Naive B cell (primary cell): ENCODE measurements around the gene CCL17. TPM values are rescaled to one million over a fixed set of nuclear protein-coding genes. Genes with fewer than 3 reads are reported as not detected.
A peak's percentile ranks its signal among the peaks of the same experiment; 100 is the strongest.
"Not testable (repeated sequence)": the region's sequence is repeated elsewhere in the genome, so short reads cannot be mapped to it uniquely, and the experiment has no call there.

ENCODE experiments used
- ATAC-seq, 2 donors: fragments of 150-1000 bp; cut with Tn5 transposase; 2 replicates each; pipeline ENCODE4 v1.10.0; 2021; ENCODE audit warnings: low read depth in 2 of 2, mild to moderate bottlenecking in 2 of 2, moderate library complexity in 2 of 2
- DNase-seq: peaks from one replicate; pipeline ENCODE4 v3.0.0; 2022
- H3K27ac Mint-ChIP-seq, 6 donors: one replicate each; pipeline ENCODE4 v1.8.0; 2020 to 2022; ENCODE audit warnings: mild to moderate bottlenecking in 6 of 6, mixed read lengths in 6 of 6, moderate library complexity in 5 of 6, inconsistent platforms in 2 of 6
- H3K27me3 Mint-ChIP-seq, 3 donors: one replicate each; pipeline ENCODE4 v1.8.0; 2021 to 2022; ENCODE audit warnings: mixed read lengths in 3 of 3, mild to moderate bottlenecking in 1 of 3
- H3K36me3 Mint-ChIP-seq, 2 donors: one replicate each; pipeline ENCODE4 v1.8.0; 2020 to 2022; ENCODE audit warnings: mixed read lengths in 2 of 2, inconsistent platforms in 1 of 2, mild to moderate bottlenecking in 1 of 2
- H3K4me1 Mint-ChIP-seq, 3 donors: one replicate each; pipeline ENCODE4 v1.8.0; 2020 to 2022; ENCODE audit warnings: mixed read lengths in 3 of 3, inconsistent platforms in 1 of 3, mild to moderate bottlenecking in 1 of 3, moderate library complexity in 1 of 3
- H3K4me3 Mint-ChIP-seq, 8 donors: one replicate each; pipeline ENCODE4 v1.8.0; 2020 to 2022; ENCODE audit warnings: mild to moderate bottlenecking in 8 of 8, mixed read lengths in 8 of 8, moderate library complexity in 8 of 8, inconsistent platforms in 2 of 8
- H3K9me3 Mint-ChIP-seq, 7 donors: one replicate each; pipeline ENCODE4 v1.8.0; 2020 to 2022; ENCODE audit warnings: mixed read lengths in 7 of 7, mild to moderate bottlenecking in 5 of 7, inconsistent platforms in 2 of 7, moderate library complexity in 1 of 7
- polyA plus RNA-seq, 6 donors: library from polyadenylated mRNA; unstranded; fragments of 300-500 nt; fragmentation: Illumina TruSeq; gene quantifications; one replicate each; pipeline ENCODE4 v1.2.3, GENCODE V29; 2021; ENCODE audit warnings: low read depth in 6 of 6

Gene CCL17
- polyA plus RNA-seq, 6 donors from 2014 or later, result not detected

- no peaks in the 10 kb centered on the region for H3K9me3 Mint-ChIP-seq
- H3K4me1 Mint-ChIP-seq, result no peaks in the 10 kb centered on the region
- no peak overlapping the region for H3K4me3 Mint-ChIP-seq
- ATAC-seq (no peak), DNase-seq (no peak)
- peaks cover 10 to 46% (median 21%) of the 10 kb centered on the region in 3 donors for H3K27me3 Mint-ChIP-seq
- H3K36me3 Mint-ChIP-seq, result no peaks in the 10 kb centered on the region
- H3K27ac Mint-ChIP-seq, result no peak overlapping the region
Measured at GRCh38 chr16:57371494-57372371, 32.8 kb upstream of the CCL17 start.

GRCh38 chr16:57372372-57373116, 32.0 kb upstream of the CCL17 start, which contains the start of gene CX3CL1:
TSS of gene CX3CL1 (plus strand) at chr16:57372490. CDS start at chr16:57372569, 79 bp downstream.
- Mint-ChIP-seq H3K27me3 (peaks cover 10 to 40% (median 13%) of the 10 kb centered on the region in 3 donors), H3K4me3 (no peak within 1 kb of the TSS), H3K9me3 (no peaks in the 10 kb centered on the region), H3K4me1 (peaks cover 4 to 6% (median 5%) of the 10 kb centered on the region in 3 donors), H3K36me3 (no peaks in the 10 kb centered on the region), H3K27ac (peak within 1 kb of the TSS in 1 of 6 donors; percentile 78)
- ATAC-seq, result no peak
- no peak for DNase-seq

- H3K36me3 Mint-ChIP-seq, result no peaks in the 10 kb centered on the region
- no peak overlapping the region for H3K4me3 Mint-ChIP-seq
Measured at GRCh38 chr16:57373117-57373947, 31.2 kb upstream of the CCL17 start.

GRCh38 chr16:57374067-57374534, 30.5 kb upstream of the CCL17 start:
- Mint-ChIP-seq H3K36me3 (no peaks in the 10 kb centered on the region), H3K9me3 (no peaks in the 10 kb centered on the region), H3K27me3 (peaks cover 10 to 29% (median 11%) of the 10 kb centered on the region in 3 donors), H3K27ac (no peak overlapping the region), H3K4me1 (peaks cover 10 to 15% (median 12%) of the 10 kb centered on the region in 3 donors), H3K4me3 (no peak overlapping the region)
- ATAC-seq (no peak), DNase-seq (no peak)

More at GRCh38 chr16:57373117-57373947, 31.2 kb upstream of the CCL17 start:
- Mint-ChIP-seq H3K9me3 (no peaks in the 10 kb centered on the region), H3K4me1 (peaks cover 10 to 12% (median 12%) of the 10 kb centered on the region in 3 donors), H3K27me3 (peaks cover 10 to 34% (median 11%) of the 10 kb centered on the region in 3 donors), H3K27ac (peak overlapping the region in 1 of 6 donors; percentile 78)
- ATAC-seq (no peak), DNase-seq (no peak)

GRCh38 chr16:57374925-57375465, 29.6 kb upstream of the CCL17 start:
- peaks cover 10 to 17% (median 12%) of the 10 kb centered on the region in 3 donors for H3K4me1 Mint-ChIP-seq
- DNase-seq, H3K36me3 Mint-ChIP-seq, H3K27ac Mint-ChIP-seq, H3K9me3 Mint-ChIP-seq, H3K4me3 Mint-ChIP-seq, ATAC-seq: not testable (repeated sequence)
- H3K27me3 Mint-ChIP-seq, result peaks cover 4 to 29% (median 11%) of the 10 kb centered on the region in 3 donors

GRCh38 chr16:57376313-57376818, 28.2 kb upstream of the CCL17 start:
- H3K27ac Mint-ChIP-seq, result peak overlapping the region in 3 of 6 donors; percentile 5 to 23 (median 15)
- H3K4me1 Mint-ChIP-seq, result peaks cover 14 to 28% (median 18%) of the 10 kb centered on the region in 3 donors
- no peak overlapping the region for H3K4me3 Mint-ChIP-seq
- no peaks in the 10 kb centered on the region for H3K9me3 Mint-ChIP-seq
- H3K36me3 Mint-ChIP-seq, result no peaks in the 10 kb centered on the region
- ATAC-seq (no peak), DNase-seq (no peak)
- peaks cover 4 to 29% (median 11%) of the 10 kb centered on the region in 3 donors for H3K27me3 Mint-ChIP-seq

GRCh38 chr16:57377080-57377841, 27.3 kb upstream of the CCL17 start:
- peak; percentile 83 to 92 for ATAC-seq

GRCh38 chr16:57379579-57379978, 25.0 kb upstream of the CCL17 start:
- H3K4me3 Mint-ChIP-seq, result no peak overlapping the region
- DNase-seq (no peak), ATAC-seq (no peak)
- peaks cover 28 to 52% (median 44%) of the 10 kb centered on the region in 3 donors for H3K4me1 Mint-ChIP-seq
- H3K27me3 Mint-ChIP-seq, result peaks cover 0 to 10% (median 4%) of the 10 kb centered on the region in 3 donors
- no peaks in the 10 kb centered on the region for H3K36me3 Mint-ChIP-seq
- H3K9me3 Mint-ChIP-seq, result no peaks in the 10 kb centered on the region
- H3K27ac Mint-ChIP-seq, result no peak overlapping the region

More at GRCh38 chr16:57377080-57377841, 27.3 kb upstream of the CCL17 start:
- Mint-ChIP-seq H3K36me3 (no peaks in the 10 kb centered on the region), H3K9me3 (no peaks in the 10 kb centered on the region), H3K27me3 (peaks cover 4 to 28% (median 11%) of the 10 kb centered on the region in 3 donors), H3K4me1 (peaks cover 14 to 35% (median 23%) of the 10 kb centered on the region in 3 donors), H3K4me3 (peak overlapping the region in 1 of 8 donors; percentile 17), H3K27ac (no peak overlapping the region)
- DNase-seq, result no peak

GRCh38 chr16:57380671-57381462, 23.7 kb upstream of the CCL17 start:
- ATAC-seq (no peak), DNase-seq (no peak)
- Mint-ChIP-seq H3K4me3 (peak overlapping the region in 1 of 8 donors; percentile 25), H3K4me1 (peaks cover 35 to 64% (median 55%) of the 10 kb centered on the region in 3 donors), H3K27me3 (peaks cover 0 to 10% (median 4%) of the 10 kb centered on the region in 3 donors), H3K36me3 (no peaks in the 10 kb centered on the region), H3K27ac (peak overlapping the region in 4 of 6 donors; percentile 12 to 88 (median 48)), H3K9me3 (no peaks in the 10 kb centered on the region)

- H3K27ac Mint-ChIP-seq, result peak overlapping the region in 4 of 6 donors; percentile 12 to 53 (median 28)
- H3K36me3 Mint-ChIP-seq, result no peaks in the 10 kb centered on the region
- no peak for ATAC-seq
Measured at GRCh38 chr16:57381791-57382534, 22.6 kb upstream of the CCL17 start.

More at GRCh38 chr16:57381791-57382534, 22.6 kb upstream of the CCL17 start:
- no peak for DNase-seq
- no peak overlapping the region for H3K4me3 Mint-ChIP-seq
- peaks cover 40 to 71% (median 57%) of the 10 kb centered on the region in 3 donors for H3K4me1 Mint-ChIP-seq
- H3K27me3 Mint-ChIP-seq, result no peaks in the 10 kb centered on the region
- no peaks in the 10 kb centered on the region for H3K9me3 Mint-ChIP-seq
